HG03280 (cell line): Measurements from ENCODE around the gene GABRD.

Experiments used
- ATAC-seq: cut with Tn5 transposase; IDR thresholded peaks from one replicate; pipeline ENCODE4 v1.9.1; 2021; ENCODE audit warnings: mild to moderate bottlenecking, moderate library complexity; ENCODE audit not compliant: unreplicated experiment

Gene GABRD

DNA sequence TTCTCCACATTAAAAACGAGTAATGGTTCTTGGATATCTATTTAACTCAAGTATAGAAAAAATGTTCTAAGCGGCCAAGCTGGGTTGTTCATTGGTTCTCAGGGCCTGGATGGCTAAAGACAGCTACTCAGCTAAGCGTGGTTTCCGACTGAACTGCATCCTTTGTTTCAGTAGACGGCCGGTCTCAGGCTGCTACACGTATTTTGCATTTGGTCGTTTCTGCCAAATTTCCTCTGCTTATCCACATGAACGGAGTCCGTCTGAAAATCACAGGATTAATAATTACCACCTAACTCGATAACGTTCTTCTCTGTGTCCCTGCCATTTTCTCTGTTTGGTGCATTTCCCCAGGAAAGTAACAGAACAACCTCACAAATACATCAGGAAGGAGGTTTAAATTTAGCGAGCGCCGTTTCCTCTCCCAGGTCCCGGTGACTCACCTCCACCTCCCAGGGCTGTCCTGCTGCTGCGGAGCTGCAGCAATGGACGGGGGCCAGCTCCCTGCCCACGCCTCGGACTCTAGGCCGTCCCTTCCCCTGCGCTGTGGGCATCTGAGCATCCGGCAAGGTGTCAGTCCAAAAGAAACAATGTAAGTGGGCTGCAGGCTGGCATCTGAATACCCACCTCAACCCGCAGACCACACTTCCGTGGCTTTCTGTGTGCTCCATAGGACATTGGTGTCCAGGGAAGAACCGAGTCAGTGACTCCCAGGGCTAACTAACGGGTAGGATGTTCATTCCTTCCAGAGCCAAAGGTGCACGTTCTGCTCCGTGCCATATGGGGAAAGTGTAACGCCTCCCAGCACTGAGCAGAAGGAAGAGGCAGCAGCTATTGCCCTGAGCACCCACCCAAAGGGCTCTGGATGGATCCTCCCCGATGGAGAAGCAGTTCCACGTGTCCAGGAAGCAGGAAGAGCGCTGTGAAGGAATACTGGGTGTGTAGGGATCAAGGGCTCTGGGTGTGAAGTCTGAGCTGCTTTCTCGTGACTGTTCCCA, 4.1 kb upstream of the GABRD start:
- ATAC-seq: no peak

DNA sequence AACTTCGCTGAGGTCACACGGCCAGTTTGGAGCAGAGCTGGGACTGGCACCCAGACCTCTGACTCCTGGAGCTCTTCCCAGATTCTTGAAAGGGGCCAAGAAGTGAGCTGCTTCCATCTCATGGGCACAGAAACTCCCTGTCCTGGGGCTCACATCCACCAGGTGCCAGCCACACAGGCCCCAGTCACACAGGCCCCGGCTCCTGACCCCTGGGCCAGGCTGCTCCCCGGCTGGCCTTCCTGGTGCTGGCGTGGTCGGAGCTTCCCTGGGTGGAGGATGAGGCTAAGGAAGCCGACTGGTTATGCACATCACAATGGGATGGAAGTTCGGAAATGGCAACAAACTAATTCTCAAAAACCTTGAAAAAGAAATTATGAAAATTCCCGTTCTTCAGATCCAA, 3.0 kb upstream of the GABRD start:
- no peak for ATAC-seq

DNA sequence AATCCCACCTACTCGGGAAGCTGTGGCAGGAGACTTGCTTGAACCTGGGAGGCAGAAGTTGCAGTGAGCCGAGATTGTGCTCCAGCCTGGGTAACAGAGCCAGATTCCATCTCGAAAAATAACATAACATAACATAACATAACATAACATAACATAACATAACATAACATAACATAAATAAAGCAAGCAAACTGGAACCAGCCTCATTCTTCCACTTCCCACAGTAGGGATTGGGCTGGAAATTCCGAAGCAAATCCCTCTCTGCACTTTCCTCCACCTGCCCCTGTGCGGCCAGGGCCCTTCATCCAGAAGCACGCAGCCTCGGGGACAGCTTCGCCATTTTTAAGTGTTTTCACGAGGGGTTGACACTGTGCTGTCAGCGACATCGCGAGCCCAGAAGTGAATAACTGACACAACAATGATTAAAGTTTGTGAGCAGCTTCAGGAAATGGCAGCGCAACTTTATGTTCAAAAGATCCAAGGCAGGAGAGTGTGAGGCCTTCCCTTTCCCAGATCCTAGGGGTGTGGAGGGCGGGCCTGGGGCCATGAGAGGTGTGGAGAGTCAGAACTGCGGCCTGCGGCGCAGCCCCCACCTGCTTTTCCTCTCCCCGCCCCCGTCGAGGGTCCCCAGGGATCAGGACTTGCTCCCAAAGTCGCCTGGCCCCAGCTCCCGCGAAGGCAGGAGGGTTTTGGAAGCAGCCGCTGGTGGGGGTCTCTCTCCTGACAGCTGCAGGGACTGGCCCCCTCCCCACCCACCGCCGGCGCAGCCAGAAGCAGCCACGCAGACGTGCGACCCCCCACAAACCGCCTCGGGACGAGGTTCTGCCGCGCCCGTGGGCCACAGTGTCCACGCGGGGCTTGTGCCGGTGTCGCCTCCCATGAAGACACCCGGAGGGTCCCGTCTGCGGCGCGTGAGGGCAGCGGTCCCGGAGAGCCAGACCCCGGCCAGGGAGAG, 651 bp upstream of the GABRD start:
- ATAC-seq: no peak

DNA sequence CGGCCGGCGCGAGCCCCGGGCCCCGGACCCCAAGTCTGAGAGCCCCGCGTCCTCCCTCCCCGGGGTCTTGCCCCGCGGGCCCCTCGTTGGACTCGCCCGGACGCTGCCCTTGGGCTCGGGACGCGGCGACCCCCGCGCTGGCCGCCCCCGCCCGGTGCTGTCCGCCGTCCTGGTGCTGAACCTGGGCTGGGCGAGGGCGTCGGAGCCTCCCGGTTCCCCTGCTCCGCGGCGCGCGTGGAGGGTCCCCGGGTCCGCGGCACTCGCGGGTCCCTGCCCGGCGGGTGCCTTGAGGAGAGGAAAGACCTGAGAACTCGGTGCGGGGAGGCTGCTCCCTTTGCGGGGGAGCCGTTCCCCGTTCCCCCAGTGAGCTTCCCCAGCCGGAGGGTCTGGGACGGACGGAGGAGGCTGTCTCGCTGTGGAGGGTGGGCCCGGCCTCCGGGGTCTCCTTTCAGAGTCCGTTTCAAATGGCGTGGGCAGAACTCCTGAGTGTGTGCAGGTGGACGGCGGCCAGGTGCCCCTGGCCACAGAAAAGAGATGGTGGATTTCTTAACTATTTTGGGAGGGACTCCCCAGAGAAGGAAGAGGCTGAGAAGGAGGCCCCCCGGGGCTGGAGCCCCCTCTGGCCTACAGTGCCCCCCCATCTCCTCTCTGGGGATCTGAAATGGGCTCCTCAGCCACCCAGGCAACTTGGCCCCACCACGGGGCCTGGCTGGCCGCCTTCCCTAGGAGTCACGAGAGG, 595 bp downstream of the GABRD start:
- ATAC-seq: no peak

DNA sequence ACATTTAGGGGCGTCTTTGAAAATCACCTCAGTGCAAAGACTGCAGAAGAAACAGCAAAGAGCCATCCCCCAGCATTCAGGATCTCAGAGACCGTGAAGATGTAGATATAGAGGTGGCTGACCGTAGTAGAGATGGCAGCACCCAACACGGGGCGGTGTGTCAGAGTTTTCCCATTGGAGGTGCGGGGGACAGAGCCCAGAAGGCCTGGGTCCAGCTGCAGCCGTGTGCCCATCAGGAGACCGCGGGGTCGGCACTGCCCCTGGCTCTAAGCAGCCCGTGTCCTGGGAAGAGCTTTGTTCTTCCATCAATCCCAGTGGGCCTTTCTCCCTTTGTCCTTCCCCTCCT, 1.1 kb downstream of the GABRD start:
- no peak for ATAC-seq

DNA sequence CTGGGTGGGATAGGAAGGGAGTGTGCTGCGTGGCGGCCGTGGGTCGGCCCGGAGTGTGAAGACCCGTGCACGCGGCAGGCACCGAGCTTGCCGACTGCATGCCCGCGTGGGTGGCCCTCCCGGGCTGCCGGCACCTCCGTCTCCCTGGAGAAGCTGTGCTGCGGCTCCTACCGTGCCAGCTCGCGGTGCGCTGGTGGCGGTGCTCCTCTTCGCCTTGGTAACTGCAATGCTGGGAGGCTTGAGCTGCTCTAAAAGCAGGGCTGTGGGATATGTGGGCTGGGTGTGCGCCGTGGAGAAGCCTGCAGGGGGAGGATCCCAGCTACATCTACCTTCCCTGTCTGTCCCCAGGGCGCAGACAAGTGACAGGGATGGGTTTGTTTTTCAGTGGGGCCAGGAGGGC, 2.4 kb downstream of the GABRD start:
- no peak for ATAC-seq

DNA sequence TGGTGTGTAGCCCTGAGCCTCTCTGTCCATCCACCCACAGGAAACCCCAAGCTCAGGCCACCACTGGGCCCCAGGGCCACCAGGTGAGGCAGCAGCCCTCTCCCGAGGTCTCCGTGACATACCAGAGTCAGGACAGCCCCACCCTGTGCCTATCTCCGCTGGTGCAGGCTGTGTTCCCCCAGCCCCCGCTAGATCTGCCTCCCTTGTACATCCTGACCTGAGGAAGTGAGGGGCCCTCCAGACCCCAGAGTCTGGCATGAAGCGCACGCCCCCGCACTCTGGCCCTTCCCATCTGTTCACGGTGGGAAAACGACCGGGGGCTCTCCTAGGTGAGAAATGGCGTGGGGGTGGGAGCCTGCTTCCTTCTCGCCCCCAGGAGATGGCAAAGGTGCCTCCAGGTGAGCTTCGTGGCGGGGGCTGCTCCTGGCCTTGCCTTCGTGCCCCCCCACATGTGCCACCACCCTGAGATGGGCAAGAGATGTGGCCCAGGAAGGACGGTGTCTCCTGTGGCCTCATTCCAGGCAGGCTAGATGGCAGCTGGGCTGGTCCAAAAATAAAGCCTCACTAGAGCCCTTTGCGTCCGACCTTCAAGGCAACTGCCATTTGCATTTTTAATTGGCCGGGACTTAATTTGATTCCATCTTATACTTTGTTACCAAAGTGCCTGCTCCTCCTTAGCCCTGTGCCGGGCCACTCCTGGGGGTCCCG, 3.1 kb downstream of the GABRD start:
- no peak for ATAC-seq

DNA sequence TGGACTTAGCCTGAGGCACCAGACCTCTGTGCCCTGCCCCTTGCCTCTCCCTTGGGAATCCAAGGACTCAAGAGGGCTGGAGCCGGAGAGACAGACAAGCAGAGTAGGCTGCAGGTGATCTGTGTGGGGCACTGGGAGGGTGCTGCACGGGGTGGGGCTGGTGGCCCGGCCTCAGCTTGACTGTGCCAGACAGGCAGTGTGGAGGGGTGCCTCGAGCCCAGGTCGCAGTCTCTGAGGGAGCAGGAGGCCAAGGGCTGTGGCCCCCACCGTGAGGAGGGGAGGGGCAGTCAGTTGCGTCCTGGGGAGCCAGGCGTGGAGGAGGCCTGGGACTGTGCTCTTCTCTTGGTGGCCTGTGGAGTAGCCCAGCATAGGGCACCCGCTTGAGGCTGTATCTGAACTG, 4.0 kb downstream of the GABRD start:
- no peak for ATAC-seq

DNA sequence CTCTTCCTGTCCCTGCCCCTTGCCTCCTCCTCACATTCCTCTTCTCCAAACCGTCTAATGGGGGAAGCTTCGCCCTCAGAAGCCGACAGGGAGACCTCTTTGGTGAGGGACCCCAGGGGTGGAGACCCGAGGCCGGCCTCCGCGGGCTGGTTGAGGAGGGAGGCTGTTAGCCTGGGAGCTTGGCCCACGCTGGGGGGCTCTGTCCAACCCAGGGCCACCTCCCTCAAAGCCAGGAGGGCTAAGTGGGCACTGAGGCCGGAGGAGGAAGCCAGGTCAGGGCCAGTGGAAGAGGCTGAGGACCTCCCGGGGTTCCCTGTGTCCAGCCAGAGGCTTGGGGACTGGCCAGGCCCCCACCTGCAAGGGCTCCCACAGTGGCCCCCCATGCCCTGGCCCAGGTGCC, 5.3 kb downstream of the GABRD start:
- no peak for ATAC-seq

DNA sequence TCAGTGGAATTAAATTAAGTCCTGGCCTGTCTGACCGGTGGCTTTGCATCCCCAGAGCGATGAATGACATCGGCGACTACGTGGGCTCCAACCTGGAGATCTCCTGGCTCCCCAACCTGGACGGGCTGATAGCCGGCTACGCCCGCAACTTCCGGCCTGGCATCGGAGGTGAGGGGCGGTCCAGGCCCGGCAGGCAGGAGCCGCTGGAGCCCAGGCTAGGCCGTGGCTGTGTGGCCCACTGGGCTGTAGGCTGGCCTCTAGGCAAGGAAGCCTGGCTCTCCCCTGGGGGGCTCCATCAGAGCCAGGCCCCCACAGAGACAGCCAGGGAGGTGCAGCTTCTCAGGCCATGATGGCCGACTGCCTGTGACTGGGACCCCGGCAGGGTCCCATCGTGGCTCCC, 5.7 kb downstream of the GABRD start:
- ATAC-seq: no peak

DNA sequence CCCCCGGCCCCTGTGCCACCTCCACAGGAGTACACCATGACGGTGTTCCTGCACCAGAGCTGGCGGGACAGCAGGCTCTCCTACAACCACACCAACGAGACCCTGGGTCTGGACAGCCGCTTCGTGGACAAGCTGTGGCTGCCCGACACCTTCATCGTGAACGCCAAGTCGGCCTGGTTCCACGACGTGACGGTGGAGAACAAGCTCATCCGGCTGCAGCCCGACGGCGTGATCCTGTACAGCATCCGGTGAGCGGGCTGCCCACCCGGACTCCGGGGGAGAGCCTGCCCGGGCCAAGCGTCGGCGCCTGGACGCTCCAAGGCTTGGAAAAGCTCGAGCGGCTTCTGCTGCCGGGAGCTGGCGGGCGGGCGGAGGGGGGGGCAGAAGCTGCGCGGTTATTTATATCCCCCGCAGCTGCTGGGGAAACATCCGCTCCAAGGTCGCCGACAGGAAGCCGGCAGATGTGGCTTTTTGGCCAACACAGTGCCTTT, 6.4 kb downstream of the GABRD start:
- no peak for ATAC-seq

DNA sequence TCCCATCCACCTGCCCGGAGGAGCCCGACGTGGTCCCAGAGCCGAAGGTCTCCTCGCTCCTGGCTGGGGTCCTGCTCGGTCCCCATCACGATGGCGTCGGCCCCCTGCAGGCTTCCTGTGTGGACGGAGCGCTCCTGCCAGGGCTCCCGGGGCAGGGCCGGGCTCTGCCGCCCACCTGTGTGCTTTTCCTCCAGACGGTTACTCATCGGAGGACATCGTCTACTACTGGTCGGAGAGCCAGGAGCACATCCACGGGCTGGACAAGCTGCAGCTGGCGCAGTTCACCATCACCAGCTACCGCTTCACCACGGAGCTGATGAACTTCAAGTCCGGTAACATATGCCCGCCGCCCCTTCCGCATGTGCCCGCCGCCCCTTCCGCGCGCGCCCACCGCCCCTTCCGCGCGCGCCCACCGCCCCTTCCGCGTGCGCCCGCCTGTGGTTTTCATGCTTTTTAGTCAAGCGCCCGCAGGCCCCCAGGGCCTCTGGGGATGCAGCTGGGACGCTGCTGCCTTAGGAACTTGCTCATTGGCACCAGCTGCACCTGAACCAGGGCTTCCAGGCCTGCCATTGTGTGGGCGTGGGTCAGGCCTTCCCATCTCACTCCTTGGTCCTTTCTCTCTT, 8.9 kb downstream of the GABRD start:
- ATAC-seq: no peak

DNA sequence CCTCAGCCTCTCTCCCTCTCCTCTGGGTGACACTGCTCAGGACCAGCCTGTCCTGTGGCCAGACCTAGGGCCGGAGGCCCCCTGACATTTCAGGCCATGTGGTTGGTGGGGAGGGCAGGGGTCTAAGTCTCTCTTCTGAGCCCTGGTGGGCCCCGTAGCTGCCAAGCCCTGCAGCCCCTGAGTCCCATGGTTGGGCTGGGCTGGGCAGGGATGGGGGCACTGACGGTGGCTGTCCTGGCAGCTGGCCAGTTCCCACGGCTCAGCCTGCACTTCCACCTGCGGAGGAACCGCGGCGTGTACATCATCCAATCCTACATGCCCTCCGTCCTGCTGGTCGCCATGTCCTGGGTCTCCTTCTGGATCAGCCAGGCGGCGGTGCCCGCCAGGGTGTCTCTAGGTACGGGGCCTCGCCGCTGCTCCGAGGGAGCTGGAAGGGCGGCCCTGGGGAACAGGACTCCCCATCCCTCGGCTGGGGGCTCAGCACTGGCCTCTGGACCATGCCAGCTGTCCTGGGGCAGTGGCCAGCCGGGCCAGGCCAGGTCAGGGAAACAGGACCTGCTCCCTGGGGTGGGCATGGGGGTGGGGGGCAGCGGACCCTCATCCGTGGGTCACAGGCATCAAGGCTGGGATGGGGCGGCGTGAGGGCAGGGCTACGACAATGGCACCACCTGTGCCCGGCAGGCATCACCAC, 9.9 kb downstream of the GABRD start:
- no peak for ATAC-seq

DNA sequence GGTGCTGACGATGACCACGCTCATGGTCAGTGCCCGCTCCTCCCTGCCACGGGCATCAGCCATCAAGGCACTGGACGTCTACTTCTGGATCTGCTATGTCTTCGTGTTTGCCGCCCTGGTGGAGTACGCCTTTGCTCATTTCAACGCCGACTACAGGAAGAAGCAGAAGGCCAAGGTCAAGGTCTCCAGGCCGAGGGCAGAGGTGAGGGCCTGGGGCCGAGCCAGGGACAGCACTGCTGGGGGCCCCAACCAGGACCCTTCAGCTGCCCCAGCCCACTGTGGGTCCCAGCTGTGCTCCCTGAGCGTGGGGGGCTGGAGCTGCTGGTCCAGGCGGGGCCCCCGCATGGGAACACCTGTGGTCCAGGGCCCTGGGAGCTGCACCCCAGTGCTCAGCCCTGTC, 10.4 kb downstream of the GABRD start:
- ATAC-seq: no peak

DNA sequence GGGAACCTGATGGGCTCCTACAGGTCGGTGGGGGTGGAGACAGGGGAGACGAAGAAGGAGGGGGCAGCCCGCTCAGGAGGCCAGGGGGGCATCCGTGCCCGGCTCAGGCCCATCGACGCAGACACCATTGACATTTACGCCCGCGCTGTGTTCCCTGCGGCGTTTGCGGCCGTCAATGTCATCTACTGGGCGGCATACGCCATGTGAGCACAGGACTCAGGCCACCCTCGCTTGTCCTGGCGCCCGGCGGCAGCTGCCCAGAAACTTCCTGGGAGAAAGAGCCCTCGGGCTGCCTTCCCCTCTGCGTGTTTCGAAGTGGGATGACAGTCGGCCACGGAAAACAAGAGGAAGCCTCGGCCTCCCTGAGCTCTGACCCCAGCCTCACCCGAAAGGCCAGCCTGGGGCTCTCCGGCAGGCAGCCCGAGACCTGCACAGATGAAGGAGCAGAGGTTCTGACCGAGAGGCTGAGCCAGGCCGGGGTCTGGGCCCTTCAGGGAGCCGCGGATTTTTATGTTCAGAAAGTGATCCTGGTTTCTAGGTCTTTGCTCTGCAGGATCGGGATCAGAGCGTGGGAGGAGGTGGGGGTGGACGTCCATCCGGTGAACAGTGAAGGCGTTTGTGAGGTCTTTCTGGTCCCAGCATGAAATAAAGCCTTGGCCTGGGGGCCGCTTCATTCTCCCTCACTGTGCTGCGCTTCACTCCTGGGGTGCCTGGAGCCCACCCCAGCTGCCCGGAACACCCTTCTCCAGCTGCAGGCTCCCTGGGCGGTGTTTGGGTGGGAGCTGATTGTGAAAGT, 11.1 kb downstream of the GABRD start:
- no peak for ATAC-seq

DNA sequence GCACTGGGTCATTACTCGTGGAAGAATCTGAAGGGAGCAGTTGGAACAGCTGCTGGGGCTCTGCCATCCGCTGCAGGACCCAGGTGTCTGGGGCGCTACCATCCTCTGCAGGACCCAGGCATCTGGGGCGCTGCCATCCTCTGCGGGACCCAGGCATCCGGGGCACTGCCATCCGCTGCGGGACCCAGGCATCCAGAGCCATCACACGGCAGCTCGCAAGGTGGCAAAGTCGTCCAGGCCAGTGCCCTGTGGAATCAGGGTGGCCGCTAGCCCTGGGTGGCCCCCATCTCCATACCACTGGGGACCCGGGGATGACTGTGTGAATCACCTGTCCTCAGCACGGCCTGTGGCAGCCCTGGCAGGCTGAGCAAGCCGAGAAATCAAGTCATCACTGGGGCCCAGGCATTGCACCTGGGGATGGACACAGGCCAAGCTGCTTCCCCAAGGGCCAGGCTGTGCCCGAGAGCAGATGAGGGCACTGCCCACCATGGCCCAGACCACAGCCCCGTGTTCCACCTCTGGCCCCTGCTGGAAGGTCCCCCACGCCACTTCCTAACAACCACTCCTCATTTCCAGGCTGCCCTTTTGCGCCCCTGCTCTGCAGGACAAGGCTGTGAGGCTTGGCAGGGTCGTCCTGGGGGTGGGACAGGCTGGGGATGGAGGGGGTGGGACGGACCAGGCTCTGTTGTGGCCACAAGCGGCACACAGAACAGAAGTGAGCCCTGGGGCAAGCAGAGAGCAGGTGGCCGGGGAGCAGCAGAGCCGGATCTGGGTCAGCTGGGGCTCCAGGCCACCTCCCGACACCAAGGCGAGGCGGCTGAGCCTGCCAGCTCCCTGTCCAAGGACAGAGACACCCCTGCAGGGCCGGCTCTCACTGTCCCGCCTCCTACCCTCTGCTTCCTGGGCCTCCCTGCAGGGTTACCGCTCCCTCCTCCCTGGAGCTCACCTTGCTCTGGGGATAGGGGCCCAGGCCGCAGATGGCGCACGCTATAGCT, 12.7 kb downstream of the GABRD start:
- ATAC-seq: no peak

DNA sequence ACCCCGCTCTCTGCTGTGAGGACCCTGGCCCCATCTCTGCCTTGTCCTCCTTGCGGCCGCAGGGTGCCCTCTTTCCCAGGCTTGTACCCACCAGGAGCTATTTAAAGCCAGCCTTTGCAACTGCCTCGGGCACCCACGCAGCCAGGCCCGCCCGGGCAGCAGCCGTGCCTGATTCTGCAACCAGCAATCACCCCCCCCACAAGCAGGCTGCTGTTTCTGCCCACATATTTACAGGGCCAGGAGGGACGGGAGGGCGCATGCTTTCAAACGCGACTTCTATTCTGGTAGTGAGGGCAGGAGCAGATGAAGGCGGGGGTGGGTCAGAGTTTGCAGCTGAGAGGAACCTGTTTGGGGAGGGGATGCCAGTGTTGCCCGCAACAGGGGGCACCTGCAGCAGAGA, 13.6 kb downstream of the GABRD start:
- ATAC-seq: no peak
